ENCODE results near the gene AP3S2. TPM values are rescaled to one million over a fixed set of nuclear protein-coding genes. Genes with fewer than 3 reads are reported as not detected.

Gene AP3S2
- total and polyA plus RNA-seq, 2 of the 4 experiments (the other 2 are of a cell fraction): 12.6 to 34.1 TPM

DNA sequence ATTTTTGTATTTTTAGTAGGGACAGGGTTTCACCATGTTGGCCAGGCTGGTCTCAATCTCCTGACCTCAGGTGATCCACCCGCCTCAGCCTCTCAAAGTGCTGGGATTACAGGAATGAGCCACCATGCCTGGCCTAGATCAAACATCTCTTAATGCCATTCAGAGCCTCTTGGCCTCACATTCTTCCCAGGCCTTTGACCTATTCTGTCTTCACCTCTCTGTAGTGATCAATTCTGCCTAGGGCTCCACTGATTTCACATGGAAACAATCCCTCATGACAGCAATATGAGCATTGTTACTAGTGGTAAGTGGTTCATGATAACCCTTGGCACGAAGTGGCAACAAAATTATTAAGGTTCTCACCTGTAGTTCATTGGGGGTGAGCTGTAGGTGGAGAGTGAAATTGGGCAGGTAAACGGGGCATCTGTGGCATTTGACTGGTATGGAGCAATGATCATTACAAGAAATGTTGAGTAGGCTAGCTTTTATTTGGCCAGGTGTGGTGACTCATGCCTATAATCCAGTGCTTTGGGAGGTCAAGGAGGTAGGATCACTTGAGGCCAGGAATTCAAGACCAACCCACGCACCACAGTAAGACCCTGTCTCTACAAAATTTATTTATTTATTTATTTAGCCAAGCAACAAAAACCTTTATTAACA lies 23.8 kb upstream of the AP3S2 start:
- dilution Hi-C loops (cut with HindIII; ENCODE audit: low sequenced_read_pairs, unreplicated experiment) (no loop called here), in situ Hi-C loops (cut with MboI; ENCODE audit: low sequenced_read_pairs) (no loop called here), intact Hi-C loops (cut with micrococcal nuclease) (loop anchor here (5.0 kb wide), 1 partner anchor 55 kb away; no protein-coding TSS in a partner anchor)
- H2BK5ac ChIP-seq (ENCODE audit: low read depth, low read length, poor library complexity, severe bottlenecking): no peak overlapping the region
- H3K4me1 ChIP-seq (ENCODE audit: control insufficient read depth, insufficient read depth, low read length): no peaks in the 10 kb centered on the region; the same call in 1 of the 2 replicates
- H3K27me3 ChIP-seq (ENCODE audit: control insufficient read depth, insufficient read depth, low read length): peaks cover 6% of the 10 kb centered on the region
- no peak overlapping the region for H3K23ac ChIP-seq (ENCODE audit: low read depth, low read length)
- TF ChIP-seq POLR2A (IDR thresholded peaks at IDR 0.05; ENCODE audit: low read depth, low read length): no peak
- TF ChIP-seq, protein P1, sequence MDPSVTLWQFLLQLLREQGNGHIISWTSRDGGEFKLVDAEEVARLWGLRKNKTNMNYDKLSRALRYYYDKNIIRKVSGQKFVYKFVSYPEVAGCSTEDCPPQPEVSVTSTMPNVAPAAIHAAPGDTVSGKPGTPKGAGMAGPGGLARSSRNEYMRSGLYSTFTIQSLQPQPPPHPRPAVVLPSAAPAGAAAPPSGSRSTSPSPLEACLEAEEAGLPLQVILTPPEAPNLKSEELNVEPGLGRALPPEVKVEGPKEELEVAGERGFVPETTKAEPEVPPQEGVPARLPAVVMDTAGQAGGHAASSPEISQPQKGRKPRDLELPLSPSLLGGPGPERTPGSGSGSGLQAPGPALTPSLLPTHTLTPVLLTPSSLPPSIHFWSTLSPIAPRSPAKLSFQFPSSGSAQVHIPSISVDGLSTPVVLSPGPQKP (IDR thresholded peaks at IDR 0.05; ENCODE audit: borderline replicate concordance, low read depth, low read length): no peak
- no peak for TF ChIP-seq CEBPB (IDR thresholded peaks at IDR 0.05; ENCODE audit: low read depth, low read length)
- H3K18ac ChIP-seq (ENCODE audit: low read depth, low read length): no peak overlapping the region
- no peaks in the 10 kb centered on the region for H3K36me3 ChIP-seq (ENCODE audit: control insufficient read depth, insufficient read depth, low read length)
- no peaks in the 10 kb centered on the region for H3K9me3 ChIP-seq (ENCODE audit: control insufficient read depth, insufficient read depth, low read length)
- no peak overlapping the region for H4K91ac ChIP-seq (ENCODE audit: insufficient read depth, low read depth, low read length)
- peaks cover 0 to 8% of the 10 kb centered on the region in 2 experiments; a peak in 1 of 4 replicates for H3K79me1 ChIP-seq (ENCODE audit: low read depth in 1 of 2, low read length in 2 of 2)
- H2AK9ac ChIP-seq (replicated peaks; ENCODE audit: low read depth, low read length, poor library complexity): no peak overlapping the region
- no peak overlapping the region for H2BK15ac ChIP-seq (ENCODE audit: low read depth, low read length)
- no peak overlapping the region for H2AFZ ChIP-seq (replicated peaks; ENCODE audit: low read length, poor library complexity)
- H4K8ac ChIP-seq (ENCODE audit: low read depth in 2 of 2, low read length in 2 of 2): no peak overlapping the region
- BruUV-seq (replicated peaks): no TSS peak
- no peak overlapping the region for H4K5ac ChIP-seq (ENCODE audit: low read depth, low read length)
- no peak overlapping the region for H3K27ac ChIP-seq (ENCODE audit: insufficient read depth, low read length)
- H2BK120ac ChIP-seq (ENCODE audit: low read depth, low read length): no peak overlapping the region
- ATAC-seq (ENCODE audit: low read depth) (no peak), DNase-seq (no peak)
- peaks cover 5% of the 10 kb centered on the region; the same call in 1 of the 2 replicates for H3K9me1 ChIP-seq (ENCODE audit: insufficient read depth, low read length)
- no peak overlapping the region for H3K9ac ChIP-seq (ENCODE audit: low read depth, low read length)
- no peak overlapping the region for H3K4me2 ChIP-seq (ENCODE audit: low read depth, low read length)
- H3K4ac ChIP-seq (ENCODE audit: low read depth, low read length): no peak overlapping the region
- no peak overlapping the region for H3K14ac ChIP-seq (replicated peaks; ENCODE audit: low read depth, low read length)
- H4K20me1 ChIP-seq (ENCODE audit: insufficient read depth, low read length): no peaks in the 10 kb centered on the region
- no peak overlapping the region for H3K4me3 ChIP-seq (ENCODE audit: insufficient read depth, low read depth, low read length)
- ChIA-PET POLR2A (ENCODE audit: unreplicated experiment) (no interaction called here), CTCF (interaction anchor here (0.5 to 1.0 kb wide), 2 partner anchors 14 to 53 kb away, joined by 3 read pairs; no protein-coding TSS in a partner anchor)
- H3K56ac ChIP-seq (ENCODE audit: extremely low read depth, insufficient read depth, low read length): no peak overlapping the region
- H2BK20ac ChIP-seq (ENCODE audit: low read depth, low read length): no peak overlapping the region
- WGBS, 2 experiments (ENCODE audit: extremely low coverage in 2 of 2, insufficient read length in 1 of 2): 71% methylated on average over 1 of the region's 4 CpGs; no CpG with 5 or more reads in 1 of the 2 experiments
- H2AK5ac ChIP-seq (ENCODE audit: low read depth, low read length): no peak overlapping the region
